Fibroblast of lung (primary cell): ENCODE results near the gene FAM118A. TPM values are rescaled to one million over a fixed set of nuclear protein-coding genes. Genes with fewer than 3 reads are reported as not detected.

Experiments used
- DNase-seq, 2 donors: peaks; one replicate each; pipeline versions ENCODE4 v3.0.0 to v3.0.0-alpha.2; 2010; ENCODE audit warnings: low read depth in 2 of 2
- H2AFZ ChIP-seq: 2 replicates; pipeline ENCODE4 v1.5.1; 2012; ENCODE audit warnings: low read length, control low read depth, inconsistent platforms
- H3K27ac ChIP-seq: 2 replicates; pipeline ENCODE4 v1.5.1; 2011; ENCODE audit warnings: low read length, control low read depth; ENCODE audit not compliant: insufficient read depth
- H3K27me3 ChIP-seq: 2 replicates; pipeline ENCODE4 v1.5.1; 2011; ENCODE audit warnings: mild to moderate bottlenecking, low read length; ENCODE audit not compliant: control insufficient read depth, insufficient read depth
- H3K36me3 ChIP-seq: 2 replicates; pipeline ENCODE4 v1.5.1; 2011; ENCODE audit warnings: low read length; ENCODE audit not compliant: control insufficient read depth, insufficient read depth
- H3K4me1 ChIP-seq: 2 replicates; pipeline ENCODE4 v1.5.1; 2011; ENCODE audit warnings: low read length; ENCODE audit not compliant: control insufficient read depth, insufficient read depth; ENCODE audit errors: extremely low read depth
- H3K4me2 ChIP-seq: 2 replicates; pipeline ENCODE4 v1.5.1; 2011; ENCODE audit warnings: low read length, control low read depth; ENCODE audit not compliant: insufficient read depth; ENCODE audit errors: extremely low read depth
- H3K4me3 ChIP-seq, 4 experiments: fragments of 200-600 bp in 1 of 4; sonication (generic) in 1 of 4; replicated peaks in 1 of 4; 2 replicates each; pipeline ENCODE4 v1.5.1; 2011 to 2016; ENCODE audit warnings: low read length in 4 of 4, low read depth in 3 of 4, mild to moderate bottlenecking in 3 of 4, control low read depth in 2 of 4, inconsistent platforms in 1 of 4, mixed read lengths in 1 of 4; ENCODE audit not compliant: insufficient read depth in 1 of 4; ENCODE audit errors: control extremely low read depth in 1 of 4
- H3K79me2 ChIP-seq: 2 replicates; pipeline ENCODE4 v1.5.1; 2012; ENCODE audit warnings: mild to moderate bottlenecking, low read length, inconsistent platforms; ENCODE audit not compliant: control insufficient read depth, insufficient read depth
- H3K9ac ChIP-seq: 2 replicates; pipeline ENCODE4 v1.5.1; 2011; ENCODE audit warnings: mild to moderate bottlenecking, low read length, control low read depth; ENCODE audit not compliant: insufficient read depth
- H3K9me3 ChIP-seq: 2 replicates; pipeline ENCODE4 v1.5.1; 2012; ENCODE audit warnings: low read depth, low read length; ENCODE audit not compliant: control insufficient read depth, insufficient read depth
- H4K20me1 ChIP-seq: 2 replicates; pipeline ENCODE4 v1.5.1; 2011; ENCODE audit warnings: low read length; ENCODE audit not compliant: control insufficient read depth, insufficient read depth; ENCODE audit errors: extremely low read depth
- EZH2 ChIP-seq: IDR thresholded peaks from 2 replicates; pipeline ENCODE4 v1.5.1; 2012; ENCODE audit warnings: low read length, control low read depth, mild to moderate bottlenecking; ENCODE audit errors: missing control alignments
- polyA plus RNA-seq, 2 donors: library from polyadenylated mRNA; depleted of rRNA in 1 of 2; stranded (reverse) in 1 of 2; unstranded in 1 of 2; fragments of >200 nt; gene quantifications; 2 replicates each; pipeline ENCODE4 v1.2.1, GENCODE V29; 2011 to 2012; ENCODE audit warnings: missing spikeins in 1 of 2
- total RNA-seq: library from RNA; depleted of rRNA; stranded (reverse); fragments of >200 nt; gene quantifications from 2 replicates; pipeline ENCODE4 v1.2.1, GENCODE V29; 2014
- TF ChIP-seq, protein P1 (sequence below), 2 donors: IDR thresholded peaks in 1 of 2; conservative IDR thresholded peaks in 1 of 2; 1 replicate in 1 of 2; 2 replicates in 1 of 2; pipeline ENCODE4 v1.5.1; 2011 to 2012; ENCODE audit warnings: low read length in 2 of 2, control low read depth in 1 of 2, inconsistent platforms in 1 of 2, low read depth in 1 of 2, mild to moderate bottlenecking in 1 of 2

The FAM118A gene
- total and polyA plus RNA-seq, 2 donors (not counting 1 experiment from before 2014, with no cell fraction given): 16.5 to 18.0 TPM

DNA sequence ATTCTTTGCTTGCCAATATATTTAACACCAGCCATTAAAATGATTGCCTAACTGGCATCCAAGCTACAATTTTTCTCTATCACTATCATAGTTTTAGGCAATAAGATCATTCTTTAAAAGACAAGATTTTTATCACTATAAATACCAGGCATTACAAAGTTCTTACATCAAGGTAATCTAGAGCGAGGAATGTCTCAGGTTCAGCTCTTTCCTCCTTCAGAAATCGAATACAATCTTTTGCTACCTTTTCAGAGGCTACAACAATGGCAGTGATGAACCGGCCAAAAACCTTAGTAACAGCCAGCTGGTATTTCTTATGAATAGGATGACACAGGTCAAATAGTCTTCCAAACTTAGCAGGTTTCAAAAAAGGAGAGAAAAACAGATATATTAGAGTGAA, 79.8 kb downstream of the FAM118A start:
- Histone ChIP-seq H3K27ac (no peak overlapping the region), H3K27me3 (peaks cover 3% of the 10 kb centered on the region), H3K4me1 (no peaks in the 10 kb centered on the region), H3K36me3 (no peaks in the 10 kb centered on the region), H3K4me3 (no peak overlapping the region), H3K9me3 (no peaks in the 10 kb centered on the region), H2AFZ (no peak overlapping the region), H3K79me2 (no peaks in the 10 kb centered on the region), H3K4me2 (no peak overlapping the region), H4K20me1 (no peaks in the 10 kb centered on the region), H3K9ac (no peak overlapping the region)
- no peak for DNase-seq
- TF ChIP-seq EZH2: no peak
- TF ChIP-seq, protein P1, sequence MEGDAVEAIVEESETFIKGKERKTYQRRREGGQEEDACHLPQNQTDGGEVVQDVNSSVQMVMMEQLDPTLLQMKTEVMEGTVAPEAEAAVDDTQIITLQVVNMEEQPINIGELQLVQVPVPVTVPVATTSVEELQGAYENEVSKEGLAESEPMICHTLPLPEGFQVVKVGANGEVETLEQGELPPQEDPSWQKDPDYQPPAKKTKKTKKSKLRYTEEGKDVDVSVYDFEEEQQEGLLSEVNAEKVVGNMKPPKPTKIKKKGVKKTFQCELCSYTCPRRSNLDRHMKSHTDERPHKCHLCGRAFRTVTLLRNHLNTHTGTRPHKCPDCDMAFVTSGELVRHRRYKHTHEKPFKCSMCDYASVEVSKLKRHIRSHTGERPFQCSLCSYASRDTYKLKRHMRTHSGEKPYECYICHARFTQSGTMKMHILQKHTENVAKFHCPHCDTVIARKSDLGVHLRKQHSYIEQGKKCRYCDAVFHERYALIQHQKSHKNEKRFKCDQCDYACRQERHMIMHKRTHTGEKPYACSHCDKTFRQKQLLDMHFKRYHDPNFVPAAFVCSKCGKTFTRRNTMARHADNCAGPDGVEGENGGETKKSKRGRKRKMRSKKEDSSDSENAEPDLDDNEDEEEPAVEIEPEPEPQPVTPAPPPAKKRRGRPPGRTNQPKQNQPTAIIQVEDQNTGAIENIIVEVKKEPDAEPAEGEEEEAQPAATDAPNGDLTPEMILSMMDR (conservative IDR thresholded peaks at IDR 0.05 in 1 of 2, IDR thresholded peaks at IDR 0.05 in 1 of 2; ENCODE audit: low read depth in 1 of 2, low read length in 2 of 2): no peak

Other genes with a start within 250 kb of the FAM118A start
- 29.2 and 32.6 TPM in 2 replicates for gene NUP50, start 146.0 kb upstream of the FAM118A start, total RNA-seq
- 17.4 and 33.5 TPM in 2 replicates for gene NUP50, start 146.0 kb upstream of the FAM118A start, polyA plus RNA-seq
- gene KIAA0930, start 69.0 kb upstream of the FAM118A start, total RNA-seq: 20.5 and 30.9 TPM in 2 replicates
- gene KIAA0930, start 69.0 kb upstream of the FAM118A start, polyA plus RNA-seq: 28.2 and 38.2 TPM in 2 replicates
- not detected in 2 replicates for gene UPK3A, start 25.0 kb upstream of the FAM118A start, total RNA-seq
- not detected in 2 replicates for gene UPK3A, start 25.0 kb upstream of the FAM118A start, polyA plus RNA-seq
- gene SMC1B, start 103.7 kb downstream of the FAM118A start, total RNA-seq: not detected in 2 replicates
- 0.01 TPM in 1 of 2 replicates, not detected in the other for gene SMC1B, start 103.7 kb downstream of the FAM118A start, polyA plus RNA-seq
- gene RIBC2, start 103.8 kb downstream of the FAM118A start, total RNA-seq: under 0.01 TPM in 1 of 2 replicates, not detected in the other
- gene RIBC2, start 103.8 kb downstream of the FAM118A start, polyA plus RNA-seq: 1.6 and 2.1 TPM in 2 replicates
- gene FBLN1, start 192.9 kb downstream of the FAM118A start, total RNA-seq: 209 and 270 TPM in 2 replicates
- 96.6 and 134 TPM in 2 replicates for gene FBLN1, start 192.9 kb downstream of the FAM118A start, polyA plus RNA-seq